ENCODE results near the gene P2RX3. TPM values are rescaled to one million over a fixed set of nuclear protein-coding genes. Genes with fewer than 3 reads are reported as not detected.

P2RX3 gene
- total RNA-seq, 1 donor, result not detected

- H3K4me3 ChIP-seq (ENCODE audit: low read depth, low read length), result no peak overlapping the region
- TF ChIP-seq CTCF (IDR thresholded peaks at IDR 0.05; ENCODE audit: insufficient read depth, low read length), result no peak
- no peak for DNase-seq (ENCODE audit: low read depth)
These were observed 10.4 kb upstream of the P2RX3 start for GRCh38 chr11:57327721-57328120.

- no peak overlapping the region for H3K4me3 ChIP-seq (ENCODE audit: low read depth, low read length)
- no peak for DNase-seq (ENCODE audit: low read depth)
- TF ChIP-seq CTCF (IDR thresholded peaks at IDR 0.05; ENCODE audit: insufficient read depth, low read length), result no peak
These were observed 8.1 kb upstream of the P2RX3 start for GRCh38 chr11:57330029-57330428.

GRCh38 chr11:57331720-57332119, 6.4 kb upstream of the P2RX3 start:
- DNase-seq (ENCODE audit: low read depth), result no peak
- no peak for TF ChIP-seq CTCF (IDR thresholded peaks at IDR 0.05; ENCODE audit: insufficient read depth, low read length)
- H3K4me3 ChIP-seq (ENCODE audit: low read depth, low read length), result no peak overlapping the region

GRCh38 chr11:57332694-57333440, 5.3 kb upstream of the P2RX3 start:
- no peak for DNase-seq (ENCODE audit: low read depth)
- H3K4me3 ChIP-seq (ENCODE audit: low read depth, low read length), result no peak overlapping the region
- no peak for TF ChIP-seq CTCF (IDR thresholded peaks at IDR 0.05; ENCODE audit: insufficient read depth, low read length)

GRCh38 chr11:57335023-57335342, 3.2 kb upstream of the P2RX3 start:
- no peak for DNase-seq (ENCODE audit: low read depth)
- peak overlapping the region; percentile 85 for H3K4me3 ChIP-seq (ENCODE audit: low read depth, low read length)
- no peak for TF ChIP-seq CTCF (IDR thresholded peaks at IDR 0.05; ENCODE audit: insufficient read depth, low read length)

GRCh38 chr11:57335343-57336110, 2.6 kb upstream of the P2RX3 start, which contains the start of gene SSRP1:
SSRP1 (minus strand) TSS chr11:57335892; CDS start chr11:57335121, 771 bp downstream.
- peak within 1 kb of the TSS; percentile 85 for H3K4me3 ChIP-seq (ENCODE audit: low read depth, low read length)
- TF ChIP-seq CTCF (IDR thresholded peaks at IDR 0.05; ENCODE audit: insufficient read depth, low read length), result no peak
- peak; percentile 81 for DNase-seq (ENCODE audit: low read depth)

All from fibroblast of the aortic adventitia (primary cell).